ENCODE measurements around the gene PRKCA.

DNA sequence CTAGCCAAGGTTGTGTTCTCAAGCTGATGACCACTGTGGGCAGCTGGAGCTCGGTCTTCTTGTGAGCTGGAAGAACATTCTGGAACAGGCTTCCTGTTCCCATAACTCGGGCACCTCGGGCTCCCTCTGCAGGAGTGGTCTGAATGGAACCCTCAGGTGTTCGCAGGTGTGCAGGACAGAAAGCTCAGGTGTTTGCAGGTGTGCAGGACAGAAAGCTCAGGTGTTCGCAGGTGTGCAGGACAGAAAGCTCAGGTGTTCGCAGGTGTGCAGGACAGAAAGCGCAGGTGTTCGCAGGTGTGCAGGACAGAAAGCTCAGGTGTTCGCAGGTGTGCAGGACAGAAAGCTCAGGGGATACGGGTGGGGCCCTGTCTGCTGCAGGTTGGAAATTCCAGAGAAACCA, 423.5 kb downstream of the PRKCA start:
- TF ChIP-seq EP300 (IDR thresholded peaks at IDR 0.05), result no peak
- no peak for TF ChIP-seq POLR2A (IDR thresholded peaks at IDR 0.05)
- no peak for TF ChIP-seq CTCF (IDR thresholded peaks at IDR 0.05)

Data from ovary (tissue), 3 donors.